Ovary (tissue), 9 donors: ENCODE data around the gene CD40LG. TPM values are rescaled to one million over a fixed set of nuclear protein-coding genes. Genes with fewer than 3 reads are reported as not detected.

Experiments
- DNase-seq, 5 donors: peaks; one replicate each; pipeline ENCODE4 v3.0.0-alpha.2; 2019 to 2020
- H3K27ac ChIP-seq, 2 donors: fragments of 200-600 bp; one replicate each; pipeline versions ENCODE4 v1.5.1 to v1.8.0; 2019 to 2022
- H3K27me3 ChIP-seq: fragments of 200-600 bp; one replicate; pipeline ENCODE4 v1.8.0; 2022
- H3K36me3 ChIP-seq: fragments of 200-600 bp; sonication (generic); one replicate; pipeline ENCODE4 v1.5.1; 2019
- H3K4me1 ChIP-seq: one replicate; pipeline ENCODE4 v1.8.1; 2013; ENCODE audit warnings: mild to moderate bottlenecking, moderate library complexity; ENCODE audit not compliant: insufficient read depth
- H3K4me3 ChIP-seq: fragments of 200-600 bp; sonication (generic); one replicate; pipeline ENCODE4 v1.5.1; 2017
- H3K9me3 ChIP-seq, 2 donors: fragments of 200-600 bp in 1 of 2; sonication (generic) in 1 of 2; one replicate each; pipeline versions ENCODE4 v1.5.1 to v1.8.1; 2013 to 2019; ENCODE audit warnings: mild to moderate bottlenecking in 1 of 2, moderate library complexity in 1 of 2
- CTCF ChIP-seq, 3 donors: fragments of 450-650 bp in 2 of 3; fragments of 200-600 bp in 1 of 3; IDR thresholded peaks; one replicate each; pipeline versions ENCODE4 v1.5.1 to v1.8.0; 2016 to 2022; ENCODE audit warnings: antibody characterized with exemption in 3 of 3, mild to moderate bottlenecking in 1 of 3
- EP300 ChIP-seq: sonication (generic); formaldehyde crosslinking; IDR thresholded peaks from one replicate; pipeline ENCODE4 v1.6.1; 2017; ENCODE audit warnings: antibody characterized with exemption
- POLR2A ChIP-seq: fragments of 450-650 bp; IDR thresholded peaks from one replicate; pipeline ENCODE4 v1.6.1; 2017; ENCODE audit warnings: antibody characterized with exemption, mild to moderate bottlenecking, moderate library complexity
- WGBS, 3 donors: extraction: QIAGEN DNeasy Blood & Tissue Kit in 1 of 3; methylation state at CpG; one replicate each; pipeline versions ENCODE4 v1.1.5 to v1.1.7; 2013 to 2017; 5-methylcytosine and 5-hydroxymethylcytosine counted together
- intact Hi-C, 4 donors: fragments of 100-400 bp; cut with DNase I; formaldehyde crosslinking; loops; one replicate each; pipeline versions ENCODE4 v1.11.0 to v1.15.1; 2022 to 2023
- polyA plus RNA-seq, 2 donors: library from polyadenylated mRNA; stranded (reverse); fragments of 200-250 nt in 1 of 2; fragments of 350-450 nt in 1 of 2; fragmentation: Illumina TruSeq in 1 of 2; extraction: RNeasy Lipid Tissue Mini Kit (QIAGEN cat#74804) in 1 of 2; gene quantifications; one replicate each; pipeline ENCODE4 v1.2.3, GENCODE V29; 2013 to 2014
- total RNA-seq, 7 donors: library from RNA; depleted of rRNA in 2 of 7; stranded (reverse); fragments of >200 nt in 2 of 7; fragmentation: NEBNext Ultra II Directional in 3 of 7; extraction: Animal tissue kit (Norgen Biotek cat#: 25700) in 3 of 7; gene quantifications; one replicate each; pipeline versions ENCODE4 v1.1.0 to v1.2.4, GENCODE V29; 2016 to 2023
- donor health status: DM: no; HTN: no; CAD: no; lungs with moderate emphysema.
- donor health status: DM: no; HTN: no; CAD: no.
- donor health status: Bipolar disorder and iron deficiency.
- donor health status: DM: yes; HTN: yes; CAD: no.
- donor health status: DM: no; HTN: no; CAD: no.
- donor health status: DM: yes; HTN: yes; CAD: no.

The CD40LG gene
- total and polyA plus RNA-seq, 9 donors, result 0.08 to 1.3 (median 0.17) TPM; not detected in 5

GRCh38 chrX:136616987-136617685 lies 30.8 kb upstream of the CD40LG start:
- no peak for TF ChIP-seq POLR2A
- TF ChIP-seq CTCF (IDR thresholded peaks at IDR 0.05), result no peak
- no peak for TF ChIP-seq EP300
- H3K36me3 ChIP-seq, result no peaks in the 10 kb centered on the region
- DNase-seq, result no peak

GRCh38 chrX:136619899-136620505 lies 28.0 kb upstream of the CD40LG start:
- intact Hi-C loops, result no loop called here
- WGBS, 3 donors, result 71 to 81% (median 81%) methylated on average over 14 of the region's 14 CpGs
- DNase-seq, result no peak
- Histone ChIP-seq H3K4me1 (no peaks in the 10 kb centered on the region), H3K4me3 (no peak overlapping the region), H3K36me3 (no peaks in the 10 kb centered on the region), H3K27me3 (no peaks in the 10 kb centered on the region), H3K9me3 (no peaks in the 10 kb centered on the region), H3K27ac (no peak overlapping the region)
- no peak for TF ChIP-seq CTCF (IDR thresholded peaks at IDR 0.05)
- TF ChIP-seq EP300, result no peak
- no peak for TF ChIP-seq POLR2A

More at GRCh38 chrX:136616987-136617685, 30.8 kb upstream of the CD40LG start:
- Histone ChIP-seq H3K4me1 (no peaks in the 10 kb centered on the region), H3K9me3 (no peaks in the 10 kb centered on the region), H3K27me3 (no peaks in the 10 kb centered on the region), H3K4me3 (no peak overlapping the region), H3K27ac (no peak overlapping the region)
- WGBS, 3 donors, result 68 to 73% (median 72%) methylated on average over 6 of the region's 6 CpGs
- intact Hi-C loops, result no loop called here

GRCh38 chrX:136620780-136621179 lies 27.2 kb upstream of the CD40LG start:
- H3K4me1 ChIP-seq, result no peaks in the 10 kb centered on the region
- no peak for TF ChIP-seq POLR2A
- TF ChIP-seq EP300, result no peak
- TF ChIP-seq CTCF (IDR thresholded peaks at IDR 0.05), result no peak
- no peaks in the 10 kb centered on the region for H3K27me3 ChIP-seq
- no peak for DNase-seq
- intact Hi-C loops, result no loop called here
- no peaks in the 10 kb centered on the region for H3K9me3 ChIP-seq
- no peak overlapping the region for H3K27ac ChIP-seq
- no peak overlapping the region for H3K4me3 ChIP-seq
- no peaks in the 10 kb centered on the region for H3K36me3 ChIP-seq

- Histone ChIP-seq H3K27me3 (no peaks in the 10 kb centered on the region), H3K4me3 (no peak overlapping the region), H3K9me3 (no peaks in the 10 kb centered on the region), H3K36me3 (no peaks in the 10 kb centered on the region), H3K4me1 (no peaks in the 10 kb centered on the region), H3K27ac (no peak overlapping the region)
- intact Hi-C loops, result no loop called here
- DNase-seq, result no peak
- WGBS, 3 donors, result 86 to 91% (median 89%) methylated on average over 4 of the region's 4 CpGs
- TF ChIP-seq CTCF (IDR thresholded peaks at IDR 0.05) (no peak), EP300 (no peak), POLR2A (no peak)
Measured at GRCh38 chrX:136622568-136622967, 25.4 kb upstream of the CD40LG start.
